Stimulated activated CD4-positive, alpha-beta T cell treated with anti-CD3 and anti-CD28 coated beads, TNF-alpha, amount 100 ng/mL, for 24 hours (primary cell): ENCODE measurements around the gene SPON1.
"Not testable (repeated sequence)": the region's sequence is repeated elsewhere in the genome, so short reads cannot be mapped to it uniquely, and the experiment has no call there.

Experiments
- DNase-seq, 3 experiments: peaks; one replicate each; pipeline ENCODE4 v3.0.0-alpha.2; 2020; ENCODE audit warnings: low read depth in 3 of 3

The SPON1 gene

GRCh38 chr11:13962562-13963168 is at the start of gene SPON1:
TSS of gene SPON1 (plus strand) at chr11:13962723. CDS start at chr11:13962905, 182 bp downstream.
- peak in 1 of 3 experiments; percentile 46 for DNase-seq

DNA sequence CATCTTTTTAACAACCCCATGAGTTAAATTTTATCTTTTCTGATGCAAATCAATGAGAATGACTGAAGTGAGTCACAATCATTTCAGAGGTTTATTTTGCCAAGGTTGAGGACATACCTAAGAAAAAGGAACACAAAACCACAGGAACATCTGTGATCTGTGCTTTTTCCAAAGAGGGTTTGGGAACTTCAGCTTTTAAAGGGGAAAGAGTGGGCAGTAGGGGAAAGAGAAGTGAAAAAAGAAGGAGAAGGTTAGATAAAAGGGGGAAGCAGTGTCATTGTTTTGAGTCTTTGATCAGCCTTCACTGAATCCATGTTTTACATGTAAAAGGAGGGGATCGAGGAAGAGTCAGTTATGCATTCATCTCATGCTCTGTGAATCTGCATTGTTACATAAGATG is 45.3 kb upstream of the SPON1 start:
- no peak for DNase-seq

DNA sequence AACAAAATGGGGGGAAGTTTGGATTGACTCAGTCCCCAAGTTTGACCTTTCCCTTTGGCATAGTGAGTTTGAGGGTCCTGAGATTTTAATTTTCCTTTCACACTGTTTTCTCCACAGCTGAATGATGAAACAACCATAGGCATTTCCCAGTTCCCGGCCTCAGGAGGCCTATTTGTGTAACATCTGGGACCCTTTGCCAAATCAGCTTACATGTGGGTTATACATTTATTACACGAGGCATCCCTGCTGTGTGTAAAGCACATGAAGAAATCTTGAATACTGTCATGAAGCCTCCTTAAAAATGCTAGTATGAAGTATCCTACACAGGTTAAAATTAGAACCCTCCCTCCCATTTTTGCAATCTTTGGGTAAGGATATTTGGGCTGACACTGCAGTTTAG is 44.6 kb upstream of the SPON1 start:
- DNase-seq, result no peak

DNA sequence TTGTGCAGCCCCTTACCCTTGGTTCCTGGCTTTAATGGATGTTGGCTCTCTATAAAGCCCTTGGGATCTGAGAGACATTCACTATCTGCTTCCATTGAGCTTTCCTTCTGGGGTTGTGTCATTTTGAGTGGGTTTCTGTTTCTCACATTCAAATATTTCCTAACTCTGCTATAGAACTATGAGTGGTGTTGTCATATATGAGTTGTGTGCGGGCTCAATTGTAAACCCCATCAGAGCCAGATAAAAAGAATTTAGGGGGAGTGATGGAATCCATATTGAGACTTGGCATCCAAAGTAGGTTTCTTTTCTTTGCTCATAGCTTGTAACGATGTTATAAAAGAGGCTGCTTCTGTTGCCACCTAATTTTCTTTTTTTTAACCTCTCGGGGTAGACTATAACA is 41.8 kb upstream of the SPON1 start:
- DNase-seq, result no peak

DNA sequence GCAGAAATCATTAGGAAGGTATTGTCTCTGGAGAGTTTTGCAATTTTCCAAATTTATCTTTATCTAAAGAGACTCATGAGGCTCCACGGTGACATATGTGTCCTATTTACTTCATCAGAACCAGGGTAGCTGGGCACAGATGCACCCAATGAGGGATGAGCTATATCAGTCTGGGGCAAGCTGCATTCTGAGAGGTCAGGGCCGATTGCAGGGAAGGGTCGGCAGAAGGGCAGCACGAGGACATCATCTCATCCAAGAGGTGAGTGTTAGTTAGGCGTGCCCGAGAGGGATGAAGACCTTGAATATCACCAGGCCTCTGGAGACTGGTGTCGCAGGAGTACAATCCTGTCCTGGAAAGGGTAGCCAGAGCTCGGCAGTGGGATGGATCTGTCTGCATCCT is 41.0 kb upstream of the SPON1 start:
- DNase-seq, result no peak

DNA sequence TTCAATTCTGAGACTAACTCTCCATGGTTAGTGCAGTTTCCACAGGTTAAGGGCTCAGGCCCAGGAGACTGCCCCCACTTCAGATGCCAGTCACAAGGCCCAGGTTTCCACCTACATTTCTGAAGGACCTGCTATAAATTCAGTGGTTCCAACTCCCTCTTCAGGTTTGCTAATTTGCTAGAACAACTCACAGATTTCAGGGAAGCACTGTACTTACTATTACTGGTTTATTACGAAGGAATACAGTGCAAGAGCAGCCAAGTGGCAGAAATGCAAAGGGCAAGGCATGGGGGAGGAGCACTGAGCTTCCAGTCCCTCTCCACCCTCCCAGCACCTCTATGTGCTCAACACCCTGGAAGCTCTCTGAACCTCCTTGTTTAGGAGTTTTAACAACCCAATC is 39.3 kb upstream of the SPON1 start:
- no peak for DNase-seq

GRCh38 chr11:13923716-13924650 is 38.5 kb upstream of the SPON1 start:
- no peak for DNase-seq

GRCh38 chr11:13924801-13925327 is 37.7 kb upstream of the SPON1 start:
- DNase-seq, result no peak

- not testable (repeated sequence) for DNase-seq
Measured at GRCh38 chr11:13926366-13926765, 36.2 kb upstream of the SPON1 start.

DNA sequence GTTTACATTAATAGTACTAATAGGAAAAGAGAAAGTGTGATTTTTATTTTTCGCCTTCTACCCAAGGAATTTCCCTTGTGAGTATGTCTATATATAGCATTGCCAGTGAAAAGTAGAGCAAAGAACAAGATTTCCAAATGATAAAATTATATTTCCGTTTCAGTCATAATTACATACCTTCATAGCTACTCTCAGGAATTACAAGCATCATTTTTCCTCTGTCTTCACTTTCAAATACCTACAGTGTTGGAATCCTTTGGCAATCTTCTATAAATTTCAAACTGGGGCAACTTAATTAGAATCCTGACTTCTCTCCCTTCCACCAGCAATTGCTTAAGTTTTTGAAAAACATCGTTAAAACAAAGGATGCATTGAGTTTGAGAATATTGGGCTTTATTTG is 35.5 kb upstream of the SPON1 start:
- DNase-seq, result no peak

- DNase-seq, result no peak
Measured at GRCh38 chr11:13927481-13927880, 35.0 kb upstream of the SPON1 start.

DNA sequence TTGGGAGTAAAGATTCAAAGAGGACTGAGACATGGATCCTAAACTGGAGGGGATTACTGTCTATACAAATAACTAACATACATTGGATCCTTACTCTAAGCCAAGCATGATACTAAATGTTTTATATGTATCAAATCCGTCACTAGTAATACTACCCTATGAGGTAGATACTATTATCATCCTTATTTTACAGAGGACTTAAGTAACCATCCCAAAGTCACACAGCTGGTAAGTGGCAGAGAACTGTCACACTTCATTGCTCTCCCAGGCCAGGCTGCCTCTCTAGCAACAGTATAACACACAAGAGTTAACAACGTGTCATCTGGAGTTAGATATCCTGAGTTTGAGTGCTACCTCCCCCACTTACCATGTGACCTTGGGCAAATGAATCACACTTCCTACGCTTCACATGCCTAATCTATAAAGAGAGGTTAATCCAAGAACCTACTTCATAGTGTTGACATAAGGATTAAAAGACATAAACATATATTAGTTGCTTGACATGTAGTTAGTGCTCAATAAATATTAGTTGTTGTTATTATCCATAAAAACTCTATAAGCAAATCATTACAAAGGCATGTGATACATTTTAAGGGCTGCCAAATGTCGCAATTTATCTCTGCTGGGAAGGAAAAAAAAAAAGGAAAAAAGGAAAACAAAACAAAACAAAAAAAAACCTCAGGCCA is 33.8 kb upstream of the SPON1 start:
- no peak for DNase-seq

- DNase-seq, result no peak
Measured at GRCh38 chr11:13929395-13929891, 33.1 kb upstream of the SPON1 start.

DNA sequence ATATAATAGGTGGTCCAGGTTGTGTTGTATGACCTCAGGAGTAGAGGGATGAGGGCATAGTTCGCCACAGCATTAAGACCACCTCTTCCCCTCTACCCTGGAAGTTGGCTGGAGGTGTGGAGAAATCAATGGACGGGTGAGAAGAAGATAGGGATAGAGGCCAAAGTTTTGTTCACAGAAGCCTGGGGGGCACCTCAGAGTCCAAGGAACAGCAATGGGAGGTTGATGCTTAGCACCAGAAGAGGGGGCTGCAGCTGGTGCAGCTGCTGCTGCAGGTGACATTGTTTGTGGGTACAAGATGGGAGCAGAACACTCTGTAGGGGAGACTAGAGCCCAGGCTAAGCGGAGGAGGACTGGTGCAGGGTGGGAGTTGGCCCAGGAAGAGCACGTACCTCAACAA is 31.2 kb upstream of the SPON1 start:
- no peak for DNase-seq

- DNase-seq, result not testable (repeated sequence)
Measured at GRCh38 chr11:13937154-13937553, 25.4 kb upstream of the SPON1 start.

GRCh38 chr11:13938829-13939228 is 23.7 kb upstream of the SPON1 start:
- peak in 1 of 3 experiments; percentile 16 for DNase-seq

GRCh38 chr11:13939961-13940906 is 22.3 kb upstream of the SPON1 start:
- no peak for DNase-seq

- no peak for DNase-seq
Measured at GRCh38 chr11:13940907-13941256, 21.6 kb upstream of the SPON1 start.

DNA sequence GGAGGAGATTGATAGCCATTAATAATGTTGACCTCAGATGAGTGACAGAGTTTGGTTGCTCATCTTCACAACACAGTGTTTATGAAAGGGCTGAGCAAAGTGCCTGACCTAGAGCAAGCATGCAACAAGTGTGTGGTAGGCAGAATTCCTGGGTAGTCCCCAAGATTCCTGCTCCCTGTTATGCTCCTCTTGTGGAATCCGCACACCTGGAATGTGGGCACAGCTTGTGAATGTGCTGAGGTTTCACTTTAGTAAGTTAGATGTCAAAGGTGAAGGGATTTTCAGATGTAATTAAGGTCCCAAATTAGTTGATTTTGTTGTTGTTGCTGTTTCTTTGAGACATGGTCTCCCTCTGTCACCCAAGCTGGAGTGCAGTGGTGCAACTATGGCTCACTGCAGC is 20.7 kb upstream of the SPON1 start:
- DNase-seq, result no peak

DNA sequence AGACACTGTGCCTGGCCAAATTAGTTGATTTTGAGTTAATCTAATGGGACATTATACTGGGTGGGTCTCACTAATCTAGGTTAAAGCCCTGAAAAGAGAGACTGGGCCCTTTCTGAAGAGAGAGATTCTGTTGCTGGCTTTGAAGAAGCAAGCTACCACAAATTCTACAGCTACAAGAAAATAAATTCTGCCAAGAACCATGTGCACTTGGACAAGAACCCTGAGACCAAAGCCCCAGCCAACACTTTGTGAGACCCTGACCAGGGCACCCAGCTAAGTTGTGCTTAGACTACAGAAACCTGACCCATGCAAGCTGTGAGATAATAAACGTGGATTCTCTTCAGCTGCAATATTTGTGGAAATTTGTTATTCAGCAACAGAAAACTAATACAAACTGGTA is 20.1 kb upstream of the SPON1 start:
- DNase-seq, result no peak

- DNase-seq, result no peak
Measured at GRCh38 chr11:13942971-13943381, 19.5 kb upstream of the SPON1 start.
